ENCODE data around the gene EIF3D. TPM values are rescaled to one million over a fixed set of nuclear protein-coding genes. Genes with fewer than 3 reads are reported as not detected.

Gene EIF3D
- total RNA-seq, 1 experiment from 2014 or later, result 306 TPM

GRCh38 chr22:36478966-36479365 lies 50.0 kb downstream of the EIF3D start:
- no peaks in the 10 kb centered on the region for H3K9me2 ChIP-seq (ENCODE audit: insufficient read depth)
- H4K20me1 ChIP-seq (ENCODE audit: insufficient read depth), result no peaks in the 10 kb centered on the region
- ChIA-PET RAD21 (ENCODE audit: low non-redundant PET in 1 of 2, low total read pairs in 2 of 2, uncharacterized antibody in 2 of 2, unreplicated experiment in 2 of 2) (no interaction called here), CTCF (interaction anchor here (1.3 kb wide), 1 partner anchor 8 kb away, joined by 4 read pairs; no protein-coding TSS in a partner anchor), POLR2A (no interaction called here)
- no peak overlapping the region for H3K4me2 ChIP-seq (ENCODE audit: low read length)
- BruUV-seq (replicated peaks), result no TSS peak
- no peak overlapping the region for H3K9ac ChIP-seq (ENCODE audit: low read length)
- DNase-seq (ENCODE audit: low read depth, low spot score) (no peak), ATAC-seq (no peak)
- H3K79me2 ChIP-seq (ENCODE audit: insufficient read depth, low read length), result peaks cover 21% of the 10 kb centered on the region
- no peaks in the 10 kb centered on the region for H3K27me3 ChIP-seq (ENCODE audit: insufficient read depth, low read length)
- no peak overlapping the region for H2AFZ ChIP-seq (ENCODE audit: low read depth, low read length, poor library complexity, severe bottlenecking)
- H3K27ac ChIP-seq (ENCODE audit: low read depth, low read length), result no peak overlapping the region
- peaks cover 6 to 13% of the 10 kb centered on the region in 2 experiments for H3K4me1 ChIP-seq (ENCODE audit: control insufficient read depth in 1 of 2, insufficient read depth in 2 of 2, low read length in 2 of 2)
- TF ChIP-seq REST (IDR thresholded peaks at IDR 0.05; ENCODE audit: low read depth) (no peak), POLR2AphosphoS5 (IDR thresholded peaks at IDR 0.05; ENCODE audit: low read depth, low read length) (no peak), FOSL1 (IDR thresholded peaks at IDR 0.05; ENCODE audit: low read depth) (no peak), EZH2 (IDR thresholded peaks at IDR 0.05) (no peak), ATF3 (IDR thresholded peaks at IDR 0.05) (no peak), ZBTB33 (IDR thresholded peaks at IDR 0.05; ENCODE audit: extremely low read depth, insufficient replicate concordance, low read length) (no peak), TCF7L2 (IDR thresholded peaks at IDR 0.05; ENCODE audit: borderline replicate concordance, extremely low read depth, insufficient read depth, insufficient read length) (no peak), ZNF274 (IDR thresholded peaks at IDR 0.05; ENCODE audit: low read depth, low read length) (no peak), EGR1 (IDR thresholded peaks at IDR 0.05; ENCODE audit: low read depth) (no peak), SIN3A (IDR thresholded peaks at IDR 0.05; ENCODE audit: low read depth) (no peak), MAX (IDR thresholded peaks at IDR 0.05) (no peak), RAD21 (IDR thresholded peaks at IDR 0.05; ENCODE audit: low read depth) (no peak), ZFX (IDR thresholded peaks at IDR 0.05) (no peak), CTCF (IDR thresholded peaks at IDR 0.05 in 2 of 3, conservative IDR thresholded peaks at IDR 0.05 in 1 of 3; ENCODE audit: borderline replicate concordance in 1 of 3, insufficient read depth in 1 of 3, low read depth in 2 of 3, low read length in 2 of 3) (no peak), SRF (IDR thresholded peaks at IDR 0.05; ENCODE audit: low read depth) (no peak), YY1 (IDR thresholded peaks at IDR 0.05; ENCODE audit: extremely low read depth, insufficient replicate concordance, low read depth, low read length) (no peak), CBX3 (IDR thresholded peaks at IDR 0.05; ENCODE audit: low read depth) (no peak), EZH2phosphoT487 (IDR thresholded peaks at IDR 0.05; ENCODE audit: borderline replicate concordance) (no peak)
- H3K9me3 ChIP-seq (ENCODE audit: control insufficient read depth in 1 of 2, insufficient read depth in 1 of 2, low read depth in 1 of 2, low read length in 2 of 2), result no peaks in the 10 kb centered on the region
- no peak overlapping the region for H3K4me3 ChIP-seq (replicated peaks in 1 of 2; ENCODE audit: low read depth in 1 of 2, low read length in 2 of 2)
- peaks cover 24 to 28% of the 10 kb centered on the region in 2 experiments for H3K36me3 ChIP-seq (ENCODE audit: control insufficient read depth in 1 of 2, insufficient read depth in 2 of 2, low read length in 2 of 2)
- intact Hi-C loops (cut with micrococcal nuclease), result no loop called here

Data from HCT116 (cell line).